ENCODE data around the gene SUSD6. TPM values are rescaled to one million over a fixed set of nuclear protein-coding genes. Genes with fewer than 3 reads are reported as not detected.
A peak's percentile ranks its signal among the peaks of the same experiment; 100 is the strongest.

SUSD6 gene
- total RNA-seq, 2 donors from 2014 or later, result 41.1 to 52.3 TPM

GRCh38 chr14:69574263-69574953 is 37.0 kb upstream of the SUSD6 start, which contains the start of gene CCDC177:
Gene CCDC177 (minus strand): TSS chr14:69574871. CDS start chr14:69573622, 1,249 bp downstream.
- peaks cover 15% of the 10 kb centered on the region for H3K4me1 ChIP-seq (replicated peaks)
- H3K27me3 ChIP-seq (replicated peaks; ENCODE audit: insufficient read depth), result peaks cover 19% of the 10 kb centered on the region
- under 1% methylated on average over 52 of the region's 52 CpGs for WGBS
- H3K36me3 ChIP-seq, result no peaks in the 10 kb centered on the region
- no peak within 1 kb of the TSS for H3K27ac ChIP-seq
- TF ChIP-seq POLR2AphosphoS5 (IDR thresholded peaks at IDR 0.05) (no peak), CTCF (IDR thresholded peaks at IDR 0.05) (peak; percentile 64 to 74 (median 71)), POLR2A (IDR thresholded peaks at IDR 0.05) (no peak)
- intact Hi-C loops (cut with DNase I), result loop anchor here (10.0 kb wide), 1 partner anchor 330 kb away; no protein-coding TSS in a partner anchor
- no peaks in the 10 kb centered on the region for H3K9me3 ChIP-seq
- peak; percentile 43 for DNase-seq (ENCODE audit: low spot score)
- H3K4me3 ChIP-seq, result no peak within 1 kb of the TSS

GRCh38 chr14:69574954-69575295 is 36.5 kb upstream of the SUSD6 start:
- Histone ChIP-seq H3K36me3 (no peaks in the 10 kb centered on the region), H3K27ac (no peak overlapping the region), H3K4me1 (replicated peaks) (peaks cover 15% of the 10 kb centered on the region), H3K27me3 (replicated peaks; ENCODE audit: insufficient read depth) (peaks cover 14% of the 10 kb centered on the region), H3K4me3 (no peak overlapping the region), H3K9me3 (no peaks in the 10 kb centered on the region)
- DNase-seq (ENCODE audit: low spot score), result no peak
- intact Hi-C loops (cut with DNase I), result loop anchor here (10.0 kb wide), 1 partner anchor 330 kb away; no protein-coding TSS in a partner anchor
- 43% methylated on average over 5 of the region's 5 CpGs for WGBS
- peak in 1 of 4 experiments; percentile 1 for TF ChIP-seq CTCF (IDR thresholded peaks at IDR 0.05)
- no peak for TF ChIP-seq POLR2AphosphoS5 (IDR thresholded peaks at IDR 0.05)

GRCh38 chr14:69579476-69579875 is 31.9 kb upstream of the SUSD6 start:
- H3K9me3 ChIP-seq, result no peaks in the 10 kb centered on the region
- 87% methylated on average over 2 of the region's 2 CpGs for WGBS
- peaks cover 2% of the 10 kb centered on the region for H3K27me3 ChIP-seq (replicated peaks; ENCODE audit: insufficient read depth)
- H3K36me3 ChIP-seq, result no peaks in the 10 kb centered on the region
- no peak overlapping the region for H3K27ac ChIP-seq
- no peak for TF ChIP-seq CTCF (IDR thresholded peaks at IDR 0.05)
- no peak for TF ChIP-seq POLR2A (IDR thresholded peaks at IDR 0.05)
- TF ChIP-seq POLR2AphosphoS5 (IDR thresholded peaks at IDR 0.05), result no peak
- H3K4me1 ChIP-seq (replicated peaks), result peaks cover 2% of the 10 kb centered on the region
- no peak overlapping the region for H3K4me3 ChIP-seq
- intact Hi-C loops (cut with DNase I), result loop anchor here (10.0 kb wide), 1 partner anchor 335 kb away; no protein-coding TSS in a partner anchor
- no peak for DNase-seq (ENCODE audit: low spot score)

GRCh38 chr14:69580009-69580577 is 31.3 kb upstream of the SUSD6 start:
- no peaks in the 10 kb centered on the region for H3K9me3 ChIP-seq
- no peaks in the 10 kb centered on the region for H3K36me3 ChIP-seq
- no peak overlapping the region for H3K27ac ChIP-seq
- no peak overlapping the region for H3K4me3 ChIP-seq
- no peak for DNase-seq (ENCODE audit: low spot score)
- WGBS, result 49% methylated on average over 7 of the region's 7 CpGs
- no peaks in the 10 kb centered on the region for H3K4me1 ChIP-seq (replicated peaks)
- TF ChIP-seq POLR2AphosphoS5 (IDR thresholded peaks at IDR 0.05) (peak; percentile 56), POLR2A (IDR thresholded peaks at IDR 0.05) (no peak), CTCF (IDR thresholded peaks at IDR 0.05) (peak in 1 of 4 experiments; percentile 44)
- intact Hi-C loops (cut with DNase I), result no loop called here
- peaks cover 2% of the 10 kb centered on the region for H3K27me3 ChIP-seq (replicated peaks; ENCODE audit: insufficient read depth)

Data from prostate gland (tissue), 2 donors.